ENCODE measurements around the gene NRG3. TPM values are rescaled to one million over a fixed set of nuclear protein-coding genes. Genes with fewer than 3 reads are reported as not detected.
A peak's percentile ranks its signal among the peaks of the same experiment; 100 is the strongest.
"Not testable (repeated sequence)": the region's sequence is repeated elsewhere in the genome, so short reads cannot be mapped to it uniquely, and the experiment has no call there.

The NRG3 gene
- total RNA-seq, 1 donor from 2014 or later, result 32.2 TPM

GRCh38 chr10:82041018-82041417, 166.0 kb downstream of the NRG3 start:
- peak; percentile 32 for TF ChIP-seq CTCF (IDR thresholded peaks at IDR 0.05; ENCODE audit: unreplicated experiment)
- Mint-ChIP-seq H3K27ac (no peak overlapping the region), H3K4me3 (ENCODE audit: low read depth) (no peak overlapping the region), H3K9me3 (ENCODE audit: low read depth) (no peaks in the 10 kb centered on the region), H3K4me1 (ENCODE audit: low read depth) (no peaks in the 10 kb centered on the region), H3K27me3 (no peaks in the 10 kb centered on the region), H3K36me3 (ENCODE audit: insufficient read depth) (peaks cover 1% of the 10 kb centered on the region)
- DNase-seq (ENCODE audit: low spot score, unreplicated experiment), result no peak

- Mint-ChIP-seq H3K4me1 (ENCODE audit: low read depth) (no peaks in the 10 kb centered on the region), H3K27me3 (no peaks in the 10 kb centered on the region), H3K9me3 (ENCODE audit: low read depth) (peaks cover 2% of the 10 kb centered on the region), H3K4me3 (ENCODE audit: low read depth) (no peak overlapping the region), H3K27ac (no peak overlapping the region), H3K36me3 (ENCODE audit: insufficient read depth) (no peaks in the 10 kb centered on the region)
- TF ChIP-seq CTCF (IDR thresholded peaks at IDR 0.05; ENCODE audit: unreplicated experiment), result no peak
- DNase-seq (ENCODE audit: low spot score, unreplicated experiment), result no peak
Observed at GRCh38 chr10:82056391-82056790, 181.4 kb downstream of the NRG3 start.

- H3K27me3 Mint-ChIP-seq, result not testable (repeated sequence)
Observed at GRCh38 chr10:82067192-82067591, 192.2 kb downstream of the NRG3 start.

GRCh38 chr10:82068501-82068900, 193.5 kb downstream of the NRG3 start:
- no peaks in the 10 kb centered on the region for H3K4me1 Mint-ChIP-seq (ENCODE audit: low read depth)
- H3K36me3 Mint-ChIP-seq (ENCODE audit: insufficient read depth), result no peaks in the 10 kb centered on the region
- no peaks in the 10 kb centered on the region for H3K9me3 Mint-ChIP-seq (ENCODE audit: low read depth)
- H3K27ac Mint-ChIP-seq, result no peak overlapping the region
- no peak overlapping the region for H3K4me3 Mint-ChIP-seq (ENCODE audit: low read depth)
- no peak for DNase-seq (ENCODE audit: low spot score, unreplicated experiment)
- no peak for TF ChIP-seq CTCF (IDR thresholded peaks at IDR 0.05; ENCODE audit: unreplicated experiment)
- H3K27me3 Mint-ChIP-seq, result no peaks in the 10 kb centered on the region

More at GRCh38 chr10:82067192-82067591, 192.2 kb downstream of the NRG3 start:
- not testable (repeated sequence) for H3K36me3 Mint-ChIP-seq (ENCODE audit: insufficient read depth); H3K4me1 Mint-ChIP-seq (ENCODE audit: low read depth); H3K27ac Mint-ChIP-seq; H3K9me3 Mint-ChIP-seq (ENCODE audit: low read depth); H3K4me3 Mint-ChIP-seq (ENCODE audit: low read depth); DNase-seq (ENCODE audit: low spot score, unreplicated experiment)

- Mint-ChIP-seq H3K36me3 (ENCODE audit: insufficient read depth) (no peaks in the 10 kb centered on the region), H3K27me3 (no peaks in the 10 kb centered on the region), H3K4me3 (ENCODE audit: low read depth) (no peak overlapping the region), H3K9me3 (ENCODE audit: low read depth) (no peaks in the 10 kb centered on the region), H3K27ac (no peak overlapping the region), H3K4me1 (ENCODE audit: low read depth) (no peaks in the 10 kb centered on the region)
- no peak for DNase-seq (ENCODE audit: low spot score, unreplicated experiment)
- TF ChIP-seq CTCF (IDR thresholded peaks at IDR 0.05; ENCODE audit: unreplicated experiment), result no peak
Observed at GRCh38 chr10:82071231-82071630, 196.2 kb downstream of the NRG3 start.

GRCh38 chr10:82072124-82072523, 197.1 kb downstream of the NRG3 start:
- no peaks in the 10 kb centered on the region for H3K4me1 Mint-ChIP-seq (ENCODE audit: low read depth)
- H3K36me3 Mint-ChIP-seq (ENCODE audit: insufficient read depth), result no peaks in the 10 kb centered on the region
- TF ChIP-seq CTCF (IDR thresholded peaks at IDR 0.05; ENCODE audit: unreplicated experiment), result no peak
- H3K9me3 Mint-ChIP-seq (ENCODE audit: low read depth), result no peaks in the 10 kb centered on the region
- DNase-seq (ENCODE audit: low spot score, unreplicated experiment), result no peak
- H3K27me3 Mint-ChIP-seq, result no peaks in the 10 kb centered on the region
- H3K27ac Mint-ChIP-seq, result no peak overlapping the region
- H3K4me3 Mint-ChIP-seq (ENCODE audit: low read depth), result no peak overlapping the region
